OCI-LY3 (cell line): ENCODE data around the gene SERGEF.
"Not testable (repeated sequence)": the region's sequence is repeated elsewhere in the genome, so short reads cannot be mapped to it uniquely, and the experiment has no call there.

Source experiments
- H2AFZ ChIP-seq: fragments of 200-600, 300-600 bp; shearing (Covaris generic); 2 replicates; pipeline ENCODE4 v1.6.0; 2014; ENCODE audit warnings: antibody characterized with exemption, low read depth, low read length
- H3K27ac ChIP-seq: fragments of 200-600, 300-600 bp; sonication (generic); 2 replicates; pipeline ENCODE4 v1.5.1; 2014; ENCODE audit warnings: mild to moderate bottlenecking, low read length, moderate library complexity, mixed read lengths
- H3K27me3 ChIP-seq: fragments of 200-600, 300-600 bp; sonication (generic); 2 replicates; pipeline ENCODE4 v1.6.1; 2014; ENCODE audit warnings: low read depth, low read length, mixed read lengths
- H3K36me3 ChIP-seq: fragments of 200-600, 300-600 bp; sonication (generic); replicated peaks from 2 replicates; pipeline ENCODE3; 2014; ENCODE audit warnings: low read depth, low read length, mixed read lengths
- H3K4me1 ChIP-seq: fragments of 300-600, 200-600 bp; sonication (generic); 2 replicates; pipeline ENCODE4 v1.6.1; 2014; ENCODE audit warnings: low read length, mixed read lengths
- H3K4me2 ChIP-seq: fragments of 200-600, 300-600 bp; sonication (generic); 2 replicates; pipeline ENCODE4 v1.6.1; 2014; ENCODE audit warnings: low read length, mixed read lengths
- H3K4me3 ChIP-seq: fragments of 300-600, 200-600 bp; sonication (generic); 2 replicates; pipeline ENCODE4 v1.5.1; 2014; ENCODE audit warnings: antibody characterized with exemption, mild to moderate bottlenecking, low read length, moderate library complexity
- H3K79me2 ChIP-seq: fragments of 300-600, 200-600 bp; shearing (Covaris generic); 2 replicates; pipeline ENCODE4 v1.6.1; 2014; ENCODE audit warnings: mild to moderate bottlenecking, low read length, mixed read lengths
- H3K9ac ChIP-seq: fragments of 300-600, 200-600 bp; shearing (Covaris generic); 2 replicates; pipeline ENCODE4 v1.6.0; 2014; ENCODE audit warnings: mild to moderate bottlenecking, low read length, moderate library complexity
- H3K9me3 ChIP-seq: fragments of 200-600, 300-600 bp; shearing (Covaris generic); 2 replicates; pipeline ENCODE4 v1.6.1; 2014; ENCODE audit warnings: low read length, mixed read lengths; ENCODE audit not compliant: insufficient read depth
- H4K20me1 ChIP-seq: fragments of 200-600, 300-600 bp; sonication (generic); 2 replicates; pipeline ENCODE4 v1.6.1; 2016; ENCODE audit warnings: low read length, mixed read lengths; ENCODE audit not compliant: insufficient read depth
- EZH2phosphoT487 ChIP-seq: fragments of 200-600 bp; shearing (Covaris generic); IDR thresholded peaks from 2 replicates; pipeline ENCODE4 v1.6.1; 2018; ENCODE audit warnings: antibody characterized with exemption, mixed run types, low read depth
- TF ChIP-seq, protein P1 (sequence below): fragments of 200-600, 300-600 bp; sonication (generic); IDR thresholded peaks from 2 replicates; pipeline ENCODE4 v1.5.1; 2014; ENCODE audit warnings: antibody characterized with exemption, low read length, low read depth

Gene SERGEF

GRCh38 chr11:17901481-17901880 lies 111.4 kb downstream of the SERGEF start:
- Histone ChIP-seq H4K20me1 (peaks cover 16% of the 10 kb centered on the region; the same call in 1 of the 2 replicates), H3K4me2 (no peak overlapping the region), H3K4me1 (peaks cover 15% of the 10 kb centered on the region), H3K9me3 (no peaks in the 10 kb centered on the region), H3K4me3 (no peak overlapping the region), H3K27me3 (no peaks in the 10 kb centered on the region), H3K9ac (no peak overlapping the region), H2AFZ (no peak overlapping the region), H3K79me2 (no peaks in the 10 kb centered on the region), H3K36me3 (no peaks in the 10 kb centered on the region), H3K27ac (no peak overlapping the region)
- no peak for TF ChIP-seq EZH2phosphoT487
- TF ChIP-seq, protein P1, sequence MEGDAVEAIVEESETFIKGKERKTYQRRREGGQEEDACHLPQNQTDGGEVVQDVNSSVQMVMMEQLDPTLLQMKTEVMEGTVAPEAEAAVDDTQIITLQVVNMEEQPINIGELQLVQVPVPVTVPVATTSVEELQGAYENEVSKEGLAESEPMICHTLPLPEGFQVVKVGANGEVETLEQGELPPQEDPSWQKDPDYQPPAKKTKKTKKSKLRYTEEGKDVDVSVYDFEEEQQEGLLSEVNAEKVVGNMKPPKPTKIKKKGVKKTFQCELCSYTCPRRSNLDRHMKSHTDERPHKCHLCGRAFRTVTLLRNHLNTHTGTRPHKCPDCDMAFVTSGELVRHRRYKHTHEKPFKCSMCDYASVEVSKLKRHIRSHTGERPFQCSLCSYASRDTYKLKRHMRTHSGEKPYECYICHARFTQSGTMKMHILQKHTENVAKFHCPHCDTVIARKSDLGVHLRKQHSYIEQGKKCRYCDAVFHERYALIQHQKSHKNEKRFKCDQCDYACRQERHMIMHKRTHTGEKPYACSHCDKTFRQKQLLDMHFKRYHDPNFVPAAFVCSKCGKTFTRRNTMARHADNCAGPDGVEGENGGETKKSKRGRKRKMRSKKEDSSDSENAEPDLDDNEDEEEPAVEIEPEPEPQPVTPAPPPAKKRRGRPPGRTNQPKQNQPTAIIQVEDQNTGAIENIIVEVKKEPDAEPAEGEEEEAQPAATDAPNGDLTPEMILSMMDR, result no peak

DNA sequence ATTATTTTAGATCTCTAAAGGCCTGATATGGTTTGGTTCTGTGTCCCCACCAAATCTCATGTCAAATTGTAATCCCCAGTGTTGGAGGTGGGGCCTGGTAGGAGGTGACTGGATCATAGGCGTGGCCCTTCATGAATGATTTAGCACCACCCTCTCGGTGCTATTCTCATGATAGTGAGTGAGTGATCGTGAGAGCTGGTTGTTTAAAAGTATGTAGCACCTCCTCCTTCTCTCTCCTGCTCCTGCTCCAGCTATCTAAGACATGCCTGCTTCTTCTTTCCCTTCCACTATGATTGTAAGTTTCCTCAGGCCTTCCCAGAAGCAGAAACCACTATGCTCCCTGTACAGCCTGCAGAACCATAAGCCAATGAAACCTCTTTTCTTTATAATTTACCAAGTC lies 114.1 kb downstream of the SERGEF start:
- Histone ChIP-seq H3K4me3 (no peak overlapping the region), H3K4me2 (no peak overlapping the region), H2AFZ (no peak overlapping the region), H3K9ac (no peak overlapping the region), H4K20me1 (no peaks in the 10 kb centered on the region; the same call in 1 of the 2 replicates), H3K9me3 (no peaks in the 10 kb centered on the region), H3K27ac (no peak overlapping the region), H3K79me2 (no peaks in the 10 kb centered on the region), H3K27me3 (no peaks in the 10 kb centered on the region), H3K4me1 (no peaks in the 10 kb centered on the region), H3K36me3 (no peaks in the 10 kb centered on the region)
- no peak for TF ChIP-seq EZH2phosphoT487
- TF ChIP-seq, protein P1, result no peak

GRCh38 chr11:17898071-17898470 lies 114.8 kb downstream of the SERGEF start:
- H4K20me1 ChIP-seq, result no peaks in the 10 kb centered on the region; the same call in 1 of the 2 replicates
- no peaks in the 10 kb centered on the region for H3K27me3 ChIP-seq
- no peaks in the 10 kb centered on the region for H3K9me3 ChIP-seq
- TF ChIP-seq EZH2phosphoT487, result no peak
- TF ChIP-seq, protein P1, result no peak
- H3K4me2 ChIP-seq, result no peak overlapping the region
- no peaks in the 10 kb centered on the region for H3K4me1 ChIP-seq
- no peak overlapping the region for H2AFZ ChIP-seq
- no peaks in the 10 kb centered on the region for H3K79me2 ChIP-seq
- H3K27ac ChIP-seq, result no peak overlapping the region
- H3K9ac ChIP-seq, result no peak overlapping the region
- no peaks in the 10 kb centered on the region for H3K36me3 ChIP-seq
- H3K4me3 ChIP-seq, result no peak overlapping the region

GRCh38 chr11:17897495-17897894 lies 115.4 kb downstream of the SERGEF start:
- Histone ChIP-seq H3K4me1 (no peaks in the 10 kb centered on the region), H3K36me3 (peaks cover 2% of the 10 kb centered on the region), H3K79me2 (no peaks in the 10 kb centered on the region), H3K4me2 (no peak overlapping the region), H3K9ac (no peak overlapping the region), H2AFZ (no peak overlapping the region), H4K20me1 (no peaks in the 10 kb centered on the region; the same call in 1 of the 2 replicates), H3K27me3 (no peaks in the 10 kb centered on the region), H3K9me3 (no peaks in the 10 kb centered on the region), H3K4me3 (no peak overlapping the region), H3K27ac (no peak overlapping the region)
- no peak for TF ChIP-seq EZH2phosphoT487
- TF ChIP-seq, protein P1, result no peak

GRCh38 chr11:17896496-17897151 lies 116.2 kb downstream of the SERGEF start:
- not testable (repeated sequence) for H2AFZ ChIP-seq, H3K9ac ChIP-seq, H3K4me1 ChIP-seq

More at GRCh38 chr11:17896496-17897151, 116.2 kb downstream of the SERGEF start:
- not testable (repeated sequence) for H3K27me3 ChIP-seq, H4K20me1 ChIP-seq, H3K79me2 ChIP-seq, H3K4me3 ChIP-seq, H3K9me3 ChIP-seq, H3K27ac ChIP-seq, H3K4me2 ChIP-seq, H3K36me3 ChIP-seq
